Epithelial cell of esophagus (primary cell): Measurements from ENCODE around the gene PKNOX2.

Source experiments
- DNase-seq: peaks from one replicate; pipeline ENCODE4 v3.0.0; 2010; ENCODE audit warnings: low read depth
- H3K4me3 ChIP-seq: 2 replicates; pipeline ENCODE4 v1.5.1; 2011; ENCODE audit warnings: mild to moderate bottlenecking, low read length, control low read depth
- TF ChIP-seq, protein P1 (sequence below): IDR thresholded peaks from 2 replicates; pipeline ENCODE4 v1.5.1; 2011; ENCODE audit warnings: low read depth, mild to moderate bottlenecking, low read length, control low read depth, inconsistent platforms; ENCODE audit not compliant: insufficient read depth; ENCODE audit errors: missing control alignments

The PKNOX2 gene

DNA sequence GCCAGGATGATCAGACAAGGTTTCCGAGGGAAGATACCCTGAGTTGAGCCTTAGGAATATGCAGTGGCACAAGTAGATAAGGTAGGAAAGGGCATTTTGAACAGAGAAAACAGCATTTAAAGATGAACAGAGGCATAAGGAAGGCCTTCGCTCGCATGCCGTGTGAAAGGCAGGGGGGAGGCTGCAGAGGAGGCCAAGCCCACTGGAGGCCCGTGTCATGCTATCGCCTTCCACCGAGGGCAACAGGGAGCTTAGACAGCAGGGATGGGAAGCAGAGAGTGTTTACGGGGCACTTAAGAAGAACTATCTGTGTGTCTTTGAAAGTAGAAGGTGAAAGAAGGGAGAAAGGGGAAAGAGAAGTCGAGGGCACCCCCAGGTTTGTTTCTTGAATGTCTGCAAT, 148.3 kb downstream of the PKNOX2 start:
- no peak overlapping the region for H3K4me3 ChIP-seq
- TF ChIP-seq, protein P1, sequence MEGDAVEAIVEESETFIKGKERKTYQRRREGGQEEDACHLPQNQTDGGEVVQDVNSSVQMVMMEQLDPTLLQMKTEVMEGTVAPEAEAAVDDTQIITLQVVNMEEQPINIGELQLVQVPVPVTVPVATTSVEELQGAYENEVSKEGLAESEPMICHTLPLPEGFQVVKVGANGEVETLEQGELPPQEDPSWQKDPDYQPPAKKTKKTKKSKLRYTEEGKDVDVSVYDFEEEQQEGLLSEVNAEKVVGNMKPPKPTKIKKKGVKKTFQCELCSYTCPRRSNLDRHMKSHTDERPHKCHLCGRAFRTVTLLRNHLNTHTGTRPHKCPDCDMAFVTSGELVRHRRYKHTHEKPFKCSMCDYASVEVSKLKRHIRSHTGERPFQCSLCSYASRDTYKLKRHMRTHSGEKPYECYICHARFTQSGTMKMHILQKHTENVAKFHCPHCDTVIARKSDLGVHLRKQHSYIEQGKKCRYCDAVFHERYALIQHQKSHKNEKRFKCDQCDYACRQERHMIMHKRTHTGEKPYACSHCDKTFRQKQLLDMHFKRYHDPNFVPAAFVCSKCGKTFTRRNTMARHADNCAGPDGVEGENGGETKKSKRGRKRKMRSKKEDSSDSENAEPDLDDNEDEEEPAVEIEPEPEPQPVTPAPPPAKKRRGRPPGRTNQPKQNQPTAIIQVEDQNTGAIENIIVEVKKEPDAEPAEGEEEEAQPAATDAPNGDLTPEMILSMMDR, result no peak
- no peak for DNase-seq

DNA sequence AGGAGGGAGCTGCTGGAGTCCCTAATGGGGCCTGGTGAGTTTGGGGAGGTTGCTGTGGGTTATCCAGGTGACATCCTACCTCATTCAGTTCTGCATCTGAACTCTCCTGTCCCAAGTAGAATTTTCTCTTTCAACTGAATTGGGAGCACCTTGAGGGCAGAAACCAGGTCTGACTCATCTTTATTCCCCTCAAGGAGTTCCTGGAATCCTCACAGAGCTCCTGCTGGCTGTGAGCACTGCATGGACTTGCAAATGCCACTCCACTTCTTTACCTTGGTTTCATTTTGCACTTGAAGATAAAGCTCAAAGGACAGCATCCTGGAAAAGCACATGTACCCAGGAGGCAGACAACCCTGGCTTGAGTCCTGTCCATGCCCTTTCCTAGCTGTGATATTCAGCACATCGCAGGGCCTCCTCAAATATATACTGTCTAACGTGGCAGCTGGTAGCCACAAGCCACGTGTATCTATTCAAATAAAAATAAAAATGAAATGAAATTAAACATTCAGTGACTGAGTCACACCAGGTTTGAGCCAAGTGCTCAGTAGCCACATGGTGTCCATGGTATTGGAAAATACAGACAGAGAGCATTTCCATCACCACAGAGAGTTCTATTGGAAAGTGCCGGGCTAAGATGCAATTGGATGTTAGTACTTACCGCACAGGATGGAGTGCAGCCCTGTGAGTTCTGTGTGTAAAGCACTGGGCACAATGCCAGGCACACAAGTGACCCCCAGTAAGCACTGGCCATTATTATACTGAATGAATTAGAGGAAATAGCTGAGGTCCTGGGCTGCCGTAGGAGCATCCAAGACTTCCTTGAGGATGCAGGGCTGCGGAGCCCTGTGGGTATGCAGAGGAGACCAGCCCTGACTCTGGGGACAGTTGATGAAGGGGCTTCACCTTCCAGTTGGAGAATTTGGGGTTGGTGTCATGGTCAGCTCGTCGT, 149.0 kb downstream of the PKNOX2 start:
- TF ChIP-seq, protein P1, result no peak
- peak; percentile 7 for DNase-seq
- no peak overlapping the region for H3K4me3 ChIP-seq

DNA sequence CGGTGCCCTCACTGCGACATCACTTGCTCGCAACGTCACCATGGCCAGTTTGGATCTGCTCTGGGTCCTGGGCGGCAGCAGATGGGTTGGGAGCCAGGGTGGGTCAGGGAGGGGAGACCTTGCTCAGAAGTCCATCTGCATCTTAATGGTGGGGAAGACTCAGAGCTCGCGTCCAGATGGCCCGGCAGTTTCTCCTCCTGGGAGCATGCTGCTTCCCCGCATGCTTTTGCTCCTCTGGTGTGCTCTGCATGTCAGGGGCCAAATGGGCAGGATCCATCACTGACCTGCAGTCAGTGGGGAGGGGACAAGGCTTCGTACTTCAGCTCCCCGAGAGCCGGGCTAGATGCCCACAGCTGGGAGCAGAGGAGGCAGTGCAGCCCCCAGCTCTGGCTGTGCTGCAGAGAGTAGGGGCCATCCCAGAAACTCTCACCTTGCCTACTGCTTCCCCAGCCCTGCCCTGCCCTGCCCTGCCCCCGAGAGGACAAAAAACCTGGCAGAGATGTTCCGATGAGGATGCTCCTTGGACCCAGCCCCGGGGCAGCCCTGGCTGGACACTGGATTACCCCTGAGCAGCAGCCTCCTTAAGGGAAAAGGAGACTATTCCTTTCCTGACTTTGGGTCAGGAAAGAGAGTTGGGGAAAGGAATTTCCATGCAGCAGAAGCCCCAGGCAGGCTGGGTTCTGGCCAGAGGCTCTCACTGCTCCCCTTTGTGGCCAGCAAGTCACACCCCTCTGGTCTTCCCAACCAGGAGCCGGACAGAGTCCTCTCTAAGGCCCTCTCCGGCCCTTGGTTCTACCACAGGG, 149.9 kb downstream of the PKNOX2 start:
- TF ChIP-seq, protein P1, result no peak
- H3K4me3 ChIP-seq, result no peak overlapping the region
- no peak for DNase-seq

DNA sequence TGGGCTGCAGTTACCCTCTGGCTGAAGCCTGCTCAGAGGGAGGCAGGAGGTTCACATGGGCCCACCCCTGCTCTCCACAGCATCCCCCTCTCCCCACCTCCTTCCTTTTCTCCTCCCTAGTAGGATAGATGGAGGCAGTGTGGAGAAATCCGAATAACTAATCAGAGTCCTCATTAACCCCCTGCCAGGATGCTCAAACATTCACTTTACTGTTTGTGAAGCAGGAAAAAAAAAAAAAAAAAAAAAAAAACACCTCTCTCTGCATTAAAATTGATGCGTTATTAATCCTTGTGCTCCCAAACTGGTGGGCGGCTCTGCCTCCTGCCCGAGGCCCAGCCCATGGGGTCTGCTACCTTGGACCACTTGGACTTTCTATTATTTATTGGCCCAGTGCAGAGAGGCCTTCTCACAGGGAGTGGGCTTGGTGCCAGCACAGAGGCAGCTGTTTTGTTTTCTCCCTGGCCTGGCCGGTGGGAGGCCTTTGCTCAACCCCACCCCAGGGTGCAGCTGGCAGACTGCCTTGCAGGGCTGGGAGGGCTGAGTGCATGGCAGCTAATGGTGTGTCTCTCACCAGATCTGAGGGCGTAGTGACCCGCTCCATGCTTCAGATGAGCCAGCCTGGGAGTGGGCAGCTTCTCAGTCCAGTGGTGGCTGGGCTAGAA, 150.7 kb downstream of the PKNOX2 start:
- no peak overlapping the region for H3K4me3 ChIP-seq
- TF ChIP-seq, protein P1, result no peak
- DNase-seq, result no peak

DNA sequence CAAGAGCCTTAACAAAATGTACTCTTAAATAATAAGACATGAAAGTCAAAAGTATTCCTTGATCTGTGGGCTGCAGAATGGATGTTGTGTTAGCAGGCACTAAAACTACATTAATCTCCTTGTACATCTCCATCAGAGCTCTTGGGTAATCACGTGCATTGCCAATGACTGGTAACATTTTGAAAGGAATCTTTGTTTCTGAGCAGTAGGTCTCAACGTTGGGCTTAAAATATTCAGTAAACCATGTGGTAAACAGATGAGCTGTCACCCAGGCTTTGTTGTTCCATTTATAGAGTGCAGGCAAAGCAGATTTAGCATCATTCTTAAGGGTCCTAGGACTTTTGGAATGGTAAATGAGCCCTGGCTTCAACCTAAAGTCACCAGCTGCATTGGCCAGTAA, 152.9 kb downstream of the PKNOX2 start:
- DNase-seq, result no peak
- TF ChIP-seq, protein P1, result no peak
- H3K4me3 ChIP-seq, result no peak overlapping the region

DNA sequence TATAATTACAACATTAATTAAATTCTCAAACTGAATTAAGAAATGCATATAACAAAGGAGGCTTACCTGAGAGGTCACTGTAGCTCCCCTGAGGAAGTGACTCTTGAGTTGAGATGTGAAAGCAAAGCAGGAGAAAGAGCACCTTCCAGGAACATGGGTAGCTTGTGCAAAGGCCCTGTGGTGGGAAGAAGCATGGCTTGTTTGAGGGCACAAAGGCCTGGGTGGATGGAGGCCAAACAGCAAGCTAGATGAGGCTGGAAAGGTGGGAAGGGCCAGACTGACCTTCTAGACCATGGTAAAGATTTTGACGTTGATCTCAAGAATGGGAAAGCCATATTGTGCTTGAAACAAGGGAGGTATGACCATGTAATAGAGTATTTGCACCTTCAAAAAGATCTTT, 155.1 kb downstream of the PKNOX2 start:
- TF ChIP-seq, protein P1, result no peak
- DNase-seq, result no peak
- H3K4me3 ChIP-seq, result no peak overlapping the region
